OCI-LY1 (cell line): Measurements from ENCODE around the gene CAMTA1.

Experiments used
- CTCF ChIP-seq: fragments of 200-600 bp; sonication (generic), shearing (Covaris generic); IDR thresholded peaks from 2 replicates; pipeline ENCODE4 v1.5.1; 2017; ENCODE audit warnings: mild to moderate bottlenecking, antibody characterized with exemption, low read length, moderate library complexity, mixed read lengths
- EZH2 ChIP-seq: fragments of 200-600 bp; sonication (generic), shearing (Covaris generic); IDR thresholded peaks from 2 replicates; pipeline ENCODE4 v1.8.0; 2017; ENCODE audit warnings: borderline replicate concordance, mixed run types, mild to moderate bottlenecking, antibody characterized with exemption, low read length, moderate library complexity, mixed read lengths

DNA sequence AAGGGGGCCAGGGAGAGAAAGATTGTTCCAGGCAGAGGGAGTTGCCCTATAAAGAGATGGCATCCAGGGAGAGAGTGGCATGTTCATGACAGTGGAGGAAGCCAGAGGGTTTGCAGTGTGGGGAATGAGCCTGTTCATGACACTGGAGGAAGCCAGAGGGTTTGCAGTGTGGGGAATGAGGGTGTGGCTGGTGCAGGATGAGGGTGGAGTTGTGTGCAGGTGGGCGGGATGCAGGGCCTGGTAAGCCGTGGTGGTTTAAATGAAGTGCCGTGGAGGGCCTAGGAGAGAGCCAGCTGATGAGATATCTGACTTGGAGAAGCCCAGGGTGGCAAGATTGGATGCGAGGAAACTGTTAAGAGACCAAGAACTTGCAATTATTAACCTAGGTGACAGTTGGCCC, 131.8 kb downstream of the CAMTA1 start:
- no peak for TF ChIP-seq CTCF
- TF ChIP-seq EZH2: no peak
